Heart left ventricle (tissue), 13 donors: ENCODE results near the gene EPB41L4B.

Experiments
- CTCF ChIP-seq, 12 donors: fragments of 200-600 bp; sonication (generic) in 4 of 12; IDR thresholded peaks; one replicate each; pipeline versions ENCODE4 v1.5.0 to v1.8.0; 2018 to 2022; ENCODE audit warnings: antibody characterized with exemption in 12 of 12, mild to moderate bottlenecking in 5 of 12
- POLR2A ChIP-seq, 2 donors: fragments of 450-650 bp; IDR thresholded peaks; one replicate each; pipeline ENCODE4 v1.6.1; 2017; ENCODE audit warnings: antibody characterized with exemption in 2 of 2, mild to moderate bottlenecking in 2 of 2, moderate library complexity in 2 of 2
- donor health status: ischemic (EF 13 %, LVEDD 7.1; RV severe dilation, severe dysfunction).
- donor health status: DM: no; HTN: yes; CAD: no.
- donor health status: DM: no; HTN: no; CAD: no.
- donor health status: ischemic (EF 25% LVEDD 6.9; RV normal size, moderate dysfunction).
- donor health status: ischemic (EF 25% LVEDD 5.7; RV mildly dilated, moderate dysfunction).
- donor health status: ischemic (EF 35%, LVEDD 5.7; RV mildly dilated, moderate dysfunction).
- donor health status: nonischemic (EF 11% LVEDD 7.7; RV severe dilation, severe dysfunction).
- donor health status: DM: yes; HTN: yes; CAD: no.
- donor health status: PGD.
- donor health status: ischemic (EF 29% LVEDD 5.4; RV normal size, mild dysfunction).
- donor health status: nonischemic (EF 23%, LVEDD 6.1; RV moderate dilation, normal function).

- TF ChIP-seq CTCF (IDR thresholded peaks at IDR 0.05) (no peak), POLR2A (IDR thresholded peaks at IDR 0.05) (no peak)
Observed at GRCh38 chr9:109198736-109199382, 122.0 kb downstream of the EPB41L4B start.
